C1 segment of cervical spinal cord (tissue), 14 donors: ENCODE data around the gene CACNA2D3.

Source experiments
- DNase-seq, 14 donors: peaks; one replicate each; lab custom pipeline; 2025; lab: John Stamatoyannopoulos, UW

CACNA2D3 gene

DNA sequence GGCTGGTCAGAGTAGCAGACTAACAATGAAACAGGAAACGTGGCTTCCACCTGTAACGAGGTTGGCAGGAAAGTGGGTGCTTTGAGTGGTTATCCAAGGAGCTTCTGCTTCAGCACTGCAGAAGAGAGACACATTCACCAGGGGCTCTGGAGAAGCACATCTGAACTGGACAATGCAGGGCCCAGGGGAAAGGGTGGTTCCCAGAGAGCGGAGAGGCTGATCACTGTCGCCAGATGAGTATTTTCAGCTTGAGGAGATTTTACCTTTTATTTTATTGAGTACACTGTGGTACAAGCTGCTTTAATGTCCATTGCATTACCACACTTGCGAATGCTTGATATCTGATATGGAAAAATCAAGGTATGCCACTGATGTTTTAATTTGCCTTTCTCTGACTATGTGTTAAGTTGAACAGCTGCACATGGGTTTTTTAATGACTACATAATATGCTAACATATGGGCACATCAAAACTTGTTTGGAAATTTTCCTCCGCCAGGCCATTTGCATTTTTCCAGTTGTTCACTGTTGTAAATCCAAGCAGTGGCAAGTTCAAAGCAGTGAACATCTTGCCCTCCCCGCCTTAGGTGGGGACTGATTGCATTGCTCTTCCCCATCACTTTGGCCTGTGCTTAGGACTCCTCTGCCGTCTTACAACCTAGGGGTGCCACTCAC lies 753.4 kb downstream of the CACNA2D3 start:
- no peak for DNase-seq

DNA sequence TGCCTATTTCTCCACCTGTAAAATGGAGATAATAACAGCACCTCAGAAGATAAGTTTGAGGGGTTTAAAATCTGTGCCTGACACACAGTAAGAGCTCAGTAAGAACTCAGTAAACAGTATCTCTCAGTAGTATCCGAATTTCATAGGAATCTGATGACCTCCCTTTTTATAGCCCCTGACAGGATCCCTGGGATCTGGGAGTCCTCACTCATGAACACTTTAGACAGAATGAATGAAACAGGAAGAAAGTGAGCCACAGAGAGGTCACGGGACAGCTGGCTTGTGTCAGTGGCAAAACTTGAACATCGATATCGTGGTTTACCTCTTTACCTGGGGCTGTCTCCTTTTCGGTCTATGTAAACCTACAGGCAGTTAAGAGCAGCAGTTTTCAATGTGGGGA lies 754.3 kb downstream of the CACNA2D3 start:
- no peak for DNase-seq

DNA sequence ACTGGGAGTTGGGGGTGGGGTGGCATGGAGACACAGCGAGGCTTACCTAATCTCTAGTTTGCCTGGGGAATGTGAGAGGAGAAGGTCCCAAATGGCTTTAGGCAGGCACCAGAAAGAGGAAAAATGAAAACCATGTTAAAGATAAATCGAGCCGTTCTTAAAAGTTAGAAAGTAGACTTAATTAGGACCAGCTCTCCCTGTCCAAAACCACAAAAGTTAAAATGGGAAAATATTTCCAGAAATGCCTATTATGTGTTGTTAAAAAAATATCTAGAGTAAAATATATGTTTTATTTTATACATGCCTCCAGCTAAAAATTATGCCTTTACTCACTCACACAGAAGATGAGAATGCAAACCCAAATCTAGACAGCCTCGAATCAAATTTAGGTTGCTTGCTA lies 755.4 kb downstream of the CACNA2D3 start:
- no peak for DNase-seq

GRCh38 chr3:54878145-54878544 lies 755.8 kb downstream of the CACNA2D3 start:
- no peak for DNase-seq

DNA sequence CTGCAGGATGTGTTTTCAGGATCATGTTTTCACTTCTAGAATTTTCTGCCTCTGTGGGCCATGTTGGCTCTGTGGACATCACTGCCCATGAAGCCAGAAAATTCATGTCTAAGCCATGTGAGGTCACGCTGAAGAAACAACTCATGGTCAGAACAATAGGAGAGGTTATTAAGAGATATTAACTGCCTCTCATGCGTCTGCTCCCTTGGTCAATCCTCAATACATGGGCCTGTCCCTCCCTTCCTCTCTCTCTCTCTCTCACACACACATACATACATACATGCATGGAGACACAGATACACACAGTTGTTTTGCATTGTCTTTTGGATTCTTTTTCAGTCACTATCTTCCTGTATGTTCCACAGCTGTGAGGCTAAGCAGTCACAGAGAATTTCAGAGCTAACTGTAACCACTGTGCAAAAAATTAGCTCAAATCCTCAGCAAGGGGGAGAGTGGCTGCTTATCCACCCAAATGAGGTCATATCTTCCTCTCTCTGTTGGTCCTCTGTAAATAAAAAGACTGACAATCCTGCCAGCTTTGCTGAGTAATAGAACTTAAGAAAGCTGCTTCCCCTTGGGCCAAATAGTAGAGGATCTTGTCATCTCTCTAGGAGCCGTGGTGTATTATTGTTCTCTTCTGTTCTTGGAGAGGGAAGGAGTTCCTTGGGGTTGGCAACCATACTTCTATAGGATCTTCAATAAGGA lies 759.9 kb downstream of the CACNA2D3 start:
- no peak for DNase-seq

- no peak for DNase-seq
Observed at GRCh38 chr3:54888162-54888561, 765.8 kb downstream of the CACNA2D3 start.

- no peak for DNase-seq
Observed at GRCh38 chr3:54888873-54889272, 766.5 kb downstream of the CACNA2D3 start.

GRCh38 chr3:54889731-54890130 lies 767.4 kb downstream of the CACNA2D3 start:
- no peak for DNase-seq

DNA sequence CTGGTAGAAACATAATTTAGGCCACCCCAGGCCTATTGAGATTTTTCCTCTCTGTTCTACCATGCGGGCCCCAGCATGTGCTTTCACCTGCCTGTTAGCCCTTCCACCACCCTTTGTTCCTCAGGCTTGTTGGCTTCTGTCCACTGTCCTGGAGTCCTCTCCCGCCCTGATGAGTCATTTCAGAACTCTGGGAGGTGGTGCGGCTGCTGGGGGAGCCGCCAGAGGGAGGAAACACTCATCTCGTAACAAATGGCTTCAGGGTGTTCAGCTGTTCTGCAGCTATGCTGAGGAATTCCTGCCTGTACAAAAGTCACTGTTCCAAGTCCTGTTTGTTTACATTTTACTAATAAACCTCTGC lies 769.2 kb downstream of the CACNA2D3 start:
- DNase-seq: peak in 10 of 14 donors; percentile 4 to 73 (median 34)

DNA sequence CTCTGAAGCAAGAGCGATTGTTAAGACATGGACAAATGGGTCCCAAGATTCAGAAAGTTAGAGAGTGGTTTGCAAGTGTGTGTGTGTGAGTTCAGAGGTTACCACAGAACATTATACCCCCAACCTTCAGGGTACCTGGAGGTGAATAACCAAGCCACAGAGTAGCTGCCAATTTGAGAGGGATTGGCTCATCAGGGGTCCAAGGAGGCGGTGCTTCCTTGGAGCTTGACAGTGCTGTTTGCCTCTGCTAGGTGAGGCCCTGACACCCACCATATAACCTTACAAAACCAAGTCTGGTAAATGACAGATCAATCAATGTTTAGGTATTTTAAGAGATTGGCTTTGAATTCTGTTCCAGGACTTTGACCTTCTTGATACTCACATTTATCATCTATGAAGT lies 769.8 kb downstream of the CACNA2D3 start:
- DNase-seq: no peak

DNA sequence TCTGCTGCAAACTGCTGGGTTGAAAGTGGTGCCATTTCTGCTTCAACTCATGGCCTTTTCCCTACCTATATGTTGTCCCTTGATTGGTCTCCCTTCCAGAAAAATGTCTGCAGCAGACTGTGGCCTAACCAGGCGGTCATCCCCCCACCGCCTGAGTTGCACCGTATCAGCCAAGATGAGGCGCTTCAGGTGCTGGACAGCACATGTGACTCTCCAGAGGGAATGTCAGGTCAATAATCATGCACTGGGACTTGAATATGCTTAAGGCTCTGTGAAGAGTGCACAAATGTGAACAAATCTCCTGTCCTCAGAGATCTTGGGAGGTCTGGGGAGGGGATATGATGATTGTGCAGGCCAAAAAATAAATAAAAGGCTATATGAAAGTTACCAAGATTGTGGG lies 773.3 kb downstream of the CACNA2D3 start:
- no peak for DNase-seq

GRCh38 chr3:54897028-54897711 lies 774.8 kb downstream of the CACNA2D3 start:
- DNase-seq: no peak

DNA sequence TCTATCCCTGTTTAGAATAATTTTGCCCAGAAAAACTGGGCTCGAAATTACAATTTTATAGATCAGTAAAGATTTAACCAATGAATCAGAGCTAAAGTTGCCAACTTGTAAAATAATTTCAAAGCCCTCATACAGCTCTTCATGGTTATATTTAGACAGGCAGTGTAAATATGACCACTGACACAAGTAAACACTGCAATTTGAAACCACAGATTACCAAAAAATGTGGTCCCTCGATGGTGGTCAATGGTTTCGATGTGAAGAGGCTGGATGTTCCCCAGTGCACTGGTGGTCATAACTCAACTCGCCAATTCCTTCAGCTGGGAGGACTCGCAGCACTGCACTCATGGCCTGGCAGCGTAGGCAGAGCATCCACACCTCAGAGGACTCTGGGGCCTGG lies 776.9 kb downstream of the CACNA2D3 start:
- no peak for DNase-seq

GRCh38 chr3:54900838-54901591 lies 778.7 kb downstream of the CACNA2D3 start:
- DNase-seq: no peak

- DNase-seq: peak in 2 of 14 donors; percentile 10 to 36
Observed at GRCh38 chr3:54901906-54902685, 779.7 kb downstream of the CACNA2D3 start.

DNA sequence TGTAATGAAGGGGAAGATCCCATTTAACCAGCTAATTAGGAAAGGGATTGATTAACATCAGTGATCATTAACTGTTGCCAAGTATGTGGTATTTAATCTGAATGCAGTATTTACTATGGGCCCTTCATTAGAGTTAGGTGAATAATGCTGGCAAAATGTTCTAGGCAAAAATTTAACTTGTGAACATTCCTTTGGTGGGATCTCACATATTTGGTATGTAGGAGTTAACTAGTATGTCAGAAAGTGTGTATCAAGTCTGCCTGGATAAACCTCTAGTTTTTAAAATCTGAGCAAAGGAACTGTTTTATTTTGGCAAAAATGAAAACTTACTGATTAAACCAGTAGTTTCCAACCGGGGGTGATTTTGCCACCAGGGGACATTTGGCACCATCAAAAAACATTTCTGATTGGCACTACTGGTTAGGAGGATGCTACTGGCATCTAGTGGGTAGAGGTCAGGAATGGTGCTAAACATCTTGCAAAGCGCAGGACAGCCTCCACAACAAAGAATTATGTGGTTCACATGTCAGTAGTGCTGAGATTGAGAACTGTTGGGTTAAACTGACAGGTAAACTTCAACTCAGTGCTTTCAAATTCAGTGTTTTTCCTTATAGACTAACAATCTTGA lies 783.0 kb downstream of the CACNA2D3 start:
- DNase-seq: no peak

GRCh38 chr3:54905920-54906319 lies 783.6 kb downstream of the CACNA2D3 start:
- DNase-seq: no peak

- no peak for DNase-seq
Observed at GRCh38 chr3:54906763-54907162, 784.4 kb downstream of the CACNA2D3 start.

- no peak for DNase-seq
Observed at GRCh38 chr3:54909191-54909590, 786.8 kb downstream of the CACNA2D3 start.

GRCh38 chr3:54914180-54914579 lies 791.8 kb downstream of the CACNA2D3 start:
- no peak for DNase-seq

DNA sequence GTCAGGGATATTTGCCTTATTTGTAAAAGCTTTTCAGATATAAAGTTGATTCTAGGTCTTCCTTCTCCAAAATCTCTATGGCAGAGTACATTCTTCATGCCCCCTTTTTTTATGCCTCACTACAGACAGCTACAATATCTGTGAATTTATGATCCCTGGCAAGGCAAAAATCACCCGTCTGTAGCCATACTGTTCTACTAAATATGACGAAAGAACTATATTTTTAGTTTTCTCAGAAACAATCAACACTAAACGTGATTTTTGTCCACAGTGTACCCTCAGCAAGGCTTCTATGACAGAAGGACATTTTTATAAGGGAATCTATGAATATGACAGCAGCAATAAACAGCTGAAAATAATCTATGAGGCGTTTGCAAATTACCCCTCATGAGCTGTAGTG lies 792.8 kb downstream of the CACNA2D3 start:
- DNase-seq: no peak
